GM12878 (cell line): ENCODE results near the gene HOXB6. TPM values are rescaled to one million over a fixed set of nuclear protein-coding genes. Genes with fewer than 3 reads are reported as not detected.

Source experiments
- ATAC-seq: fragments of 200-7000 bp; cut with Tn5 transposase; 3 replicates; pipeline ENCODE4 v1.9.1; 2020; ENCODE audit warnings: mild to moderate bottlenecking, moderate library complexity
- BruUV-seq: library from RNA; stranded (reverse); fragments of 400-500 nt; replicated peaks from 2 replicates; lab custom pipeline; 2021; lab: Mats Ljungman, UMichigan
- CTCF ChIA-PET: fragments of 300-600 bp; sonication (Branson Sonifier 250); formaldehyde crosslinking; extraction: SDS; loops from one replicate; lab custom pipeline; 2021; ENCODE audit warnings: inconsistent platforms; lab: Yijun Ruan, JAX
- POLR2A ChIA-PET: fragments of 350-600 bp; formaldehyde crosslinking; extraction: SDS; loops from one replicate; lab custom pipeline; 2021; ENCODE audit warnings: inconsistent platforms; lab: Charles Lee
- RAD21 ChIA-PET: fragments of 300-600 bp; sonication (Branson Sonifier 250); formaldehyde crosslinking; loops from one replicate; lab custom pipeline; 2023; ENCODE audit warnings: antibody characterized with exemption; ENCODE audit not compliant: unreplicated experiment; lab: Charles Lee
- SMC1A ChIA-PET: fragments of 300-600 bp; sonication (Branson Sonifier 250); formaldehyde crosslinking; loops from one replicate; lab custom pipeline; 2023; ENCODE audit not compliant: unreplicated experiment, uncharacterized antibody; lab: Charles Lee
- DNase-seq: peaks from one replicate; pipeline ENCODE4 v3.0.0-alpha.2; 2011; ENCODE audit warnings: low read depth, low spot score
- FAIRE-seq: peaks from 3 replicates; lab custom pipeline; 2011; peaks lifted over from hg19 to GRCh38; lab: Jason Lieb, UNC
- H2AFZ ChIP-seq: 2 replicates; pipeline ENCODE4 v1.6.0; 2011; ENCODE audit warnings: low read depth, low read length, control low read depth; ENCODE audit not compliant: control insufficient read depth
- H3K27ac ChIP-seq: 2 replicates; pipeline ENCODE4 v1.5.1; 2011; ENCODE audit warnings: control low read depth; ENCODE audit not compliant: control insufficient read depth, insufficient read depth
- H3K27me3 ChIP-seq, 2 experiments: replicated peaks in 1 of 2; 2 replicates each; pipeline versions ENCODE4 v1.6.0 to v1.6.1; 2011; ENCODE audit warnings: low read length in 1 of 2; ENCODE audit not compliant: control insufficient read depth in 2 of 2, insufficient read depth in 2 of 2
- H3K36me3 ChIP-seq, 2 experiments: 2 replicates each; pipeline ENCODE4 v1.5.1; 2011; ENCODE audit warnings: low read length in 1 of 2; ENCODE audit not compliant: control insufficient read depth in 2 of 2, insufficient read depth in 2 of 2
- H3K4me1 ChIP-seq: 2 replicates; pipeline ENCODE4 v1.6.1; 2011; ENCODE audit warnings: mild to moderate bottlenecking, low read length, moderate library complexity, mixed read lengths; ENCODE audit not compliant: control insufficient read depth, insufficient read depth
- H3K4me2 ChIP-seq: 2 replicates; pipeline ENCODE4 v1.6.0; 2011; ENCODE audit warnings: control low read depth; ENCODE audit not compliant: control insufficient read depth, insufficient read depth
- H3K4me3 ChIP-seq: fragments of 200-600 bp; sonication (generic); 2 replicates; pipeline ENCODE4 v1.5.1; 2016
- H3K79me2 ChIP-seq: 2 replicates; pipeline ENCODE4 v1.6.0; 2011; ENCODE audit warnings: low read length; ENCODE audit not compliant: control insufficient read depth, insufficient read depth
- H3K9ac ChIP-seq: 2 replicates; pipeline ENCODE4 v1.8.0; 2011; ENCODE audit warnings: low read length, control low read depth, mixed read lengths; ENCODE audit not compliant: control insufficient read depth, insufficient read depth
- H3K9me3 ChIP-seq: replicated peaks from 3 replicates; pipeline ENCODE4 v1.5.1; 2011; ENCODE audit warnings: mild to moderate bottlenecking, low read length; ENCODE audit not compliant: control insufficient read depth, insufficient read depth
- H4K20me1 ChIP-seq: 2 replicates; pipeline ENCODE4 v1.6.0; 2011; ENCODE audit not compliant: control insufficient read depth, insufficient read depth
- CEBPZ ChIP-seq: fragments of 150-350 bp; IDR thresholded peaks from 2 replicates; pipeline ENCODE4 v1.6.1; 2016; ENCODE audit warnings: low read depth, low read length
- ETV6 ChIP-seq, 2 experiments: fragments of 450-650 bp in 1 of 2; IDR thresholded peaks in 1 of 2; conservative IDR thresholded peaks in 1 of 2; 2 replicates each; pipeline ENCODE4 v1.6.1; 2014; ENCODE audit warnings: antibody characterized with exemption in 1 of 2, borderline replicate concordance in 1 of 2, low read depth in 1 of 2, mild to moderate bottlenecking in 1 of 2, moderate library complexity in 1 of 2
- MTA2 ChIP-seq: fragments of 450-650 bp; IDR thresholded peaks from 2 replicates; pipeline ENCODE4 v1.6.1; 2016; ENCODE audit warnings: low read depth, mild to moderate bottlenecking, moderate library complexity
- MXI1 ChIP-seq: fragments of 150-350 bp; IDR thresholded peaks from 2 replicates; pipeline ENCODE4 v1.6.1; 2011; ENCODE audit warnings: low read depth, mild to moderate bottlenecking, inconsistent platforms, low read length, improper control_type of control experiment
- NRF1 ChIP-seq: conservative IDR thresholded peaks from 2 replicates; pipeline ENCODE4 v1.6.1; 2011; ENCODE audit warnings: mild to moderate bottlenecking, low read depth, low read length, improper control_type of control experiment
- PAX5 ChIP-seq: IDR thresholded peaks from 2 replicates; pipeline ENCODE4 v1.6.1; 2011; ENCODE audit warnings: low read depth, low read length, borderline replicate concordance
- RB1 ChIP-seq: fragments of 450-650 bp; formaldehyde crosslinking; IDR thresholded peaks from 2 replicates; pipeline ENCODE4 v1.6.1; 2017; ENCODE audit warnings: mild to moderate bottlenecking, borderline replicate concordance
- SKIL ChIP-seq: fragments of 450-650 bp; IDR thresholded peaks from 2 replicates; pipeline ENCODE4 v1.6.1; 2017; ENCODE audit warnings: mild to moderate bottlenecking, low read depth, inconsistent platforms; ENCODE audit not compliant: poor library complexity, severe bottlenecking
- SMAD1 ChIP-seq: fragments of 450-650 bp; IDR thresholded peaks from 2 replicates; pipeline ENCODE4 v1.6.1; 2018; ENCODE audit warnings: mild to moderate bottlenecking, low read depth; ENCODE audit not compliant: partially characterized antibody
- SMC3 ChIP-seq: IDR thresholded peaks from 2 replicates; pipeline ENCODE4 v1.6.1; 2011; ENCODE audit warnings: low read length, improper control_type of control experiment, borderline replicate concordance
- SUPT20H ChIP-seq: IDR thresholded peaks from 2 replicates; pipeline ENCODE4 v1.6.1; 2011; ENCODE audit warnings: low read depth, mild to moderate bottlenecking, low read length, moderate library complexity, borderline replicate concordance; ENCODE audit not compliant: control insufficient read depth
- ZBED1 ChIP-seq: IDR thresholded peaks from 2 replicates; pipeline ENCODE4 v1.6.1; 2016; ENCODE audit warnings: borderline replicate concordance
- ZNF274 ChIP-seq: IDR thresholded peaks from one replicate; pipeline ENCODE4 v1.8.0; 2011; ENCODE audit not compliant: insufficient read length, insufficient read depth
- ZNF687 ChIP-seq: fragments of 450-650 bp; IDR thresholded peaks from 2 replicates; pipeline ENCODE4 v1.6.1; 2017; ENCODE audit warnings: mild to moderate bottlenecking, moderate library complexity
- WGBS: methylation state at CpG from one replicate; pipeline ENCODE4 v1.1.6; 2016; ENCODE audit warnings: low lambda C conversion rate; ENCODE audit not compliant: insufficient replicate concordance, insufficient coverage; ENCODE audit errors: missing lambda C conversion rate; 5-methylcytosine and 5-hydroxymethylcytosine counted together
- in situ Hi-C: fragments of 300-500 bp; cut with MboI; formaldehyde crosslinking; loops from 9 replicates; pipeline ENCODE4 v1.14.3; 2018; ENCODE audit warnings: mixed read lengths
- intact Hi-C: fragments of 100-400 bp; cut with micrococcal nuclease; formaldehyde crosslinking; loops from one replicate; pipeline ENCODE4 v1.14.2; 2022; ENCODE audit not compliant: unreplicated experiment
- polyA plus RNA-seq, 11 experiments: library from polyadenylated mRNA; depleted of rRNA in 4 of 11; unstranded in 6 of 11; stranded (reverse) in 5 of 11; fragments of >200 nt; fragmentation: Nextera tagmentation in 4 of 11; fragmentation: Illumina TruSeq in 1 of 11; extraction: Ambion mirVana in 4 of 11; extraction: Trizol in 1 of 11; gene quantifications; 1 replicate in 1 of 11; 2 replicates in 10 of 11; pipeline versions ENCODE4 v1.2.1 to v1.2.3, GENCODE V29; 2011 to 2016; ENCODE audit warnings: inconsistent platforms in 2 of 11, missing spikeins in 2 of 11, low read depth in 1 of 11
- total RNA-seq, 4 experiments: library from RNA; depleted of rRNA in 3 of 4; stranded (reverse); fragments of >200 nt in 3 of 4; fragmentation: Illumina TruSeq in 1 of 4; extraction: Trizol in 1 of 4; gene quantifications; 2 replicates each; pipeline versions ENCODE4 v1.2.1 to v1.2.3, GENCODE V29; 2013 to 2021

Gene HOXB6
- total and polyA plus RNA-seq, 10 of the 15 experiments (the other 5 are each of a cell fraction or from before 2014, with no cell fraction given) = 0.04 to 0.51 (median 0.09) TPM; not detected in 2

GRCh38 chr17:48569240-48569582, 35.6 kb downstream of the HOXB6 start:
- Histone ChIP-seq H3K4me2 (no peak overlapping the region), H3K79me2 (no peaks in the 10 kb centered on the region), H3K36me3 (no peaks in the 10 kb centered on the region; a peak in 1 of 4 replicates), H3K4me1 (no peaks in the 10 kb centered on the region), H4K20me1 (no peaks in the 10 kb centered on the region), H3K27me3 (no peaks in the 10 kb centered on the region), H3K9ac (no peak overlapping the region), H2AFZ (no peak overlapping the region), H3K9me3 (no peaks in the 10 kb centered on the region), H3K4me3 (no peak overlapping the region), H3K27ac (no peak overlapping the region)
- WGBS = 20% methylated on average over 3 of the region's 3 CpGs
- FAIRE-seq (no peak), ATAC-seq (no peak), DNase-seq (no peak)
- ChIA-PET SMC1A (no interaction called here), POLR2A (no interaction called here), RAD21 (no interaction called here), CTCF (no interaction called here)
- BruUV-seq = no TSS peak
- intact Hi-C loops = no loop called here
- in situ Hi-C loops = no loop called here
- TF ChIP-seq MXI1 = no peak
- TF ChIP-seq ZNF687 = no peak
- no peak for TF ChIP-seq CEBPZ
- no peak for TF ChIP-seq SKIL
- TF ChIP-seq ETV6 (conservative IDR thresholded peaks at IDR 0.05 in 1 of 2, IDR thresholded peaks at IDR 0.05 in 1 of 2; ENCODE audit: borderline replicate concordance in 1 of 2, low read depth in 1 of 2) = no peak
- TF ChIP-seq MTA2 = no peak
- TF ChIP-seq SUPT20H = no peak
- TF ChIP-seq SMAD1 = no peak
- no peak for TF ChIP-seq PAX5
- no peak for TF ChIP-seq NRF1
- TF ChIP-seq ZNF274 = no peak
- TF ChIP-seq SMC3 = no peak
- TF ChIP-seq ZBED1 = no peak
- no peak for TF ChIP-seq RB1
